Lung microvascular endothelial cell (primary cell): ENCODE results near the gene IL1RAPL1. TPM values are rescaled to one million over a fixed set of nuclear protein-coding genes. Genes with fewer than 3 reads are reported as not detected.
A peak's percentile ranks its signal among the peaks of the same experiment; 100 is the strongest.

ENCODE experiments used
- DNase-seq, 2 donors: peaks; one replicate each; pipeline versions ENCODE4 v3.0.0 to v3.0.0-alpha.2; 2010; ENCODE audit warnings: low read depth in 2 of 2
- total RNA-seq: library from RNA; depleted of rRNA; stranded (reverse); fragments of >200 nt; gene quantifications from 2 replicates; pipeline ENCODE4 v1.2.1, GENCODE V29; 2014

The IL1RAPL1 gene
- total RNA-seq, 1 donor from 2014 or later = not detected

DNA sequence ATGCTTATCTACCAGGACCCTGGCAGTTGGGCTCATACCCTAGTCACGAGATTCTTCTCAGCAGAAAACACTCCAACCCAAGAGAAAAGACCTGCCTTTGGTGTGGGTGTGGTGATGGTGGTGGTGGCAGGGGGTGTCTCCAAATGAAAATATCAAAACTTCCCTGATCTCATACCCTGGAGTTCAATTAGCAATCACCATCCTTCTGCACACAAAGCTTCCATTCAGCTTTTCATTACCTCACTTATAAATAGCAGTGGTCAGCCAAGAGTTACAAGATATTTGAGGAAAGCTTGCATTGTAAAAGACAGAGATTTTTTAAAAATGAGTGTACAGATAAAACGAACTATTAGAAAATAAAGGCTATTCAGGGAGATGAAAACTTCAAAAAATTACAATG lies 1047.3 kb downstream of the IL1RAPL1 start:
- no peak for DNase-seq

DNA sequence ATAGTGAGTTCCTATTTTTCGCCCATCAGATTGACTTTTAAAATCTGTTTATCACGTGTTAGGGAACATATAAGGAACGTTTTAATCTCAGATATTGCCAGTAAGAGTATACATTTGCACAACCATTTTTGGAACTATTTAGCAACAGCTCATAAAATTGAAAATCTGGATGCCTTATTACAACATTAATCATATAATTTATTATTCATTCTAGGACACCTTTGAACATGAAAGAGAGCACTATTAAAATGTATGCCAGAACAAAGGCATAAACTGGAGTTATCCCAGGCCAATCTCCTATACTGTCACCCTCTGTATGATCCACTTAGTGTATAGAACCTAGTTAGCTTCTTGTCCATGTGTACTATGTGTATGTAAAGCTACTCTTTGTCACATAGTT lies 1049.1 kb downstream of the IL1RAPL1 start:
- no peak for DNase-seq

DNA sequence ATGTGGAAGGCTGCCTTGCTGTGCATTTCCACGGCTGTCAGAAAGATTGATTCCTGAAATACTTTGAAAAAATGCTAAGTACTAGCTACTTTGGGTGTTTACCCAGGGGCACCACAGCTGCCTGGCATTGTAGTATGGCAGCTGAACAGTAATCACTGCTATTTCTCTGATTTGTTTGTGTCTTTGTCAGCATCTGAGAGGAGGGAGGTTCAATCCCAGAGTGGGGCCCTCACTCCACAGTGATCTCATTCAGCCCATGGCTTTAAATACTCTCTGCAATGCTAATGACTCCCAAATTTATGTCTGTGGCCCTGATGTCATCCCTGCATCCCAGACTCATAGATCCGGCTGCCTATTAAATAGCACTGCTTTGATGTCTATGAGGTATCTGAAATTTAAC lies 1052.9 kb downstream of the IL1RAPL1 start:
- DNase-seq = no peak

DNA sequence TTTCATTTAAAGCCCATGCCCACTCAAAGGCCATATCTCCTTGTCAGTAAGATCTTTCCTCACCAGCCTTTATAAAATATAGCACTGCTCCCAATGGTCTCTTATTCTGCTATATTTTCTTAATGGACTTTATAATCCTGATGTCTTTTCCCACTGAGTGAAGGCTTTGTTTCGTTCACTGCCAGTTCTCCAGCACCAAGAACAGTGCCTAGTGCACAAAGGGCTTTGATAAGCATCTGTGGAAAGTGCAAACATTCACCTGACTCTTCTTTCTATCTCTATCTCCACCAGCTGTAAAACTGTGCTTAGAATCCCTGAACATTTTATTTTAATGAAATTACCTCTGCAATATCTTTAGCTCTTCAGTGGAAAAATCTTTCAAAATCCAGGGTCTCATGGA lies 1054.2 kb downstream of the IL1RAPL1 start:
- DNase-seq = no peak

DNA sequence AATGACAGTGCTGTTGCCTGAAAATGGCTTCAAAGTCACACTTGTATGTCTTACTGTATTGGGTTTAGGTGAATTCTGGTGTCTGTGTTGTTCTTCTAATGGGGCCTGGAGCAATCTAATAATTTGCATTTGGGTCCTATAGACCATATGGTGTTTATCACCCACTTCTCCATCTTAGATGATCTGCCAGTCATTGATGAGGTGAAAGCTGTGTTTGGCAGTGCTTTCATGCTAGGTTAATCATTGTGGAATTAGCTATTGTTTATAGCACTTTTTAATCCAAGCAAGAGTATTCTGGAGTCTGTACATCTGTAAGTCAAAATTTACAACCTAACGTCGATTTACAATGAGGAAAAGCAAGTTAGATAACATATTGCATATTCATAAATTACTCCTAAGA lies 1055.9 kb downstream of the IL1RAPL1 start:
- DNase-seq = no peak

DNA sequence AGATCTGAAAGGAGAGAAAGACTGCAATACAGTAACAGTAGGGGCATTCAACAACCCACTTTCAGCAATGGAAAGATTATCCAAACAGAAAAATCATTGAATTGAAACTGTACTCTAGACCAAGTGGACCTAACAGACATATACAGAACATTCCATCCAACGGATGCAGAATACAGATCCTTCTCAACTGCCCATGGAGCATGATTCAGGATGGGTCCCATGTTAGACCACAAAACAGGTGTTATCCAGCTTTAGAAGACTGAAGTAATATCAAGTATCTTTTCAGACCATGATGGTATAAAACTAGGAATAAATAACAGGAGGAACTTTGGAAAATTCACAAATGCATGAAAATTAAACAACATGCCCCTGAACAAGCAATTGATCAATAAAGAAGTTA lies 1060.9 kb downstream of the IL1RAPL1 start:
- no peak for DNase-seq

DNA sequence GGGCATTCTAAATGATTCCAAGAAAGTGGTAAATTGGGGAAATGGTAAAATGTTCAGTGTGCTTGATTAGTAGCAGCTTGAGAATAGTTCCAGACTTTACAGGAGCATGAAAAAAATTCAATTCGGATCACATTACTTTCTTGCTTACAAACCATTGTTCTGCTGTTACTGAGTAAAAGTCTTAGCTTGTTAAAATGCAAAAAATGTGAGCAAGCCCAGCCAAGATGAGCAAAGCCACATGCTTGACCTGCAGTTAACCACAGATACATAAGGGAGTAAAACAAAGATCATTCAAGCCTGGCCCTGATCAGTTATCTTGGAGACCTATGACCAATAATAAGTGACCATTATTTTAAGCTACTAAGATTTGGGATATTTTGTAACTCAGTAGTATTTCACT lies 1065.2 kb downstream of the IL1RAPL1 start:
- DNase-seq = peak in 1 of 2 donors; percentile 3

DNA sequence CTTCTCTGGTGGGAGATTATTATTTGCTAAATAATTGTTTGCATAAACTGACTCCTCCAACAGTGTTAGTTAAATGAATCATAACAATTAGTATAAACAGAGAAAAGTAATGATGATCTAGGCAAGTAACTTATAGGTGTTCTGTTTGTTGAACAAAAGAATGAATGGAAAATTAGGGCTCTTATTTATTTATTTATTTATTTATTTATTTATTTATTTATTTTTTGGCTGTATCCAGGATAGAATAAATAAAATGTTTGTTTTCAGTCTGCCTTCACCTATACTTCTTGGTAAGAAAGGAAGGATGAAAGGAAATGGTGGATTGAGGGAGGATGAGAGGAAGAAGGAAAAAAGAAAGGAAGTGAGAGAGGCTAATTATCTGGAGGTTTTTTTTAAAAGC lies 1066.5 kb downstream of the IL1RAPL1 start:
- DNase-seq = no peak

DNA sequence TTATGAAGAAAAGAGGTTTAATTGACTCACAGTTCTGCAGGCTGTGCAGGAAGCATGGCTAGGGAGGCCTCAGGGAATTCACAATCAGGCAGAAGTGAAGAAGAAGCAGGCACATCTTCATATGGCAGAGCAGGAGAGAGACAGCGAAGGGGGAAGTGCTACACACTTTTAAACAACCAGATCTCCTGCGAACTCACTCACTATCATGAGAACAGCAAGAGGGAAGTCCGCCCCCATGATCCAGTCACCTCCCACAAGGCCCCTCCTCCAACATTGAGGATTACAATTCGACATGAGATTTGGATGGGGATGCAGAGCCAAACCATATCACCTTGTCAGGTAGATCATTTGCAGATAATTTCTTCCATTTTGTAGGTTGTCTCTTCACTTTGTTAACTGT lies 1072.7 kb downstream of the IL1RAPL1 start:
- no peak for DNase-seq

DNA sequence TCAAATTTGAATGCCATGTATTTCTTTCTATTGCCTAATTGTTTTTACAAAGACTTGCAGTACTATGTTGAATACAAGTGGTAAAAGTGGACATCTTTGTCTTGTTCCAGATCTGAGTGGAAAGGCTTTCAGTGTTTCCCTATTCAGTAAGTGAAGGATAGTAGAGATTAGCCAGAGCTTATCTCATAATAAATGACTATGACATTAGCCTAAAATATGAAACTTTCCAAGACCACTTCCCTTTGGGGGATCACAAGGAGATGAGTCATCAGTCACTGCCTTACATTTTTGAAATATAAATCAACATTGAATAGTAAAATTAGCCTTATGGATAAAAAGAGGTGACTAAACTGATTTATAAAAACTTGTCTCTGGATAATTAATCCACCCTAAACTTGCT lies 1074.0 kb downstream of the IL1RAPL1 start:
- DNase-seq = peak; percentile 59 to 69

DNA sequence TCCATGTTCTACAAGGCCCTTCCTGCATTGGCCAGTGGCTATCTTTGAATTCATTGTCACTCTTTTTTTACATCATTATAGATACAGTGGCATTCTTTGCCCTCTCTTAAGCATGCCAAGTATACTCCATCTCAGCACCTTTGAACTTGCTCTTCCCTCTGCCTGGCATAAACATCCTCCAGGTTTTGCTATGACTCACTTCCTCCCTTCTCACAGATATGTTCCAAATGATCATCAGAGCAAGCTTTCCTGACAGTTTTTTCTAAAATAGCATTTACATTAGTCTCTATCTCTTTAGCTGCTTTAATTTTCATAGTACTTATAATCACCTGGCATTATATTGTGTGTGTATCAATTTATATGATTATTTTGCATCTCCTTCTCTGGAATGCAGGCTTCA lies 1074.9 kb downstream of the IL1RAPL1 start:
- DNase-seq = peak; percentile 78 to 90

DNA sequence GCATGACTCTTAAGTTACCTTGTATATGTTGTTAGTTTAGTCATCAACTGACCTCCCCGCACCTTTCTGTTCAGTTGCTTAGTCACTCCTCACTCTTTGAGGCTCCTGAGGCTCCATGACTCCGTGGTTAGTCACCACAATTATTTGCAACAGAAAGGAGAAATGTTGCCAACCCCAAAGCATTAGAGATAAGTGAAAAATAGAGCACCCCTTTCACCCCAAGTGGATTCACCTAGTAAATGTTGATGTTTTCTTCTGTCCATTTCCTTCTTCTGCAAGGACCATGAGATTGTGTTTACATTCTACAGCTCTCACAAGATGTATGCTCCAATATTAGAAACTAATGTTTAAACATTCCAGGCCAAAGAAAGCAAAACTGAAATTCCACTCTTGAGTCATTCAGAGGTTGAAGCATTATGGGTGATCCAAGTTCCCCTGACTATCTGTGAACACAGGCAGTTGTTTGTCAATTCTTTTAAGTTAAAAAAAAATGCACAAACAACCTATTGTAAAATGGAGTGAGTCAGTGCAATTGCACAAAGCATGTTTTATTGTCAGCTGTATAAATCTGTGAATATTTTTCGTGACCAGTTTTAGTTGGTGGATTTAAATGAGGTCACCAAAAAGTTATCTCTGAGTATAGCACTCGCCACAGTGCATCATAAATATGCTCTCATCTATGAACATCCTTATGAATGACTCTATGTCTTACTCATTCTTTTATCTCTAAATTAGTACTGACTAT lies 1075.7 kb downstream of the IL1RAPL1 start:
- peak; percentile 63 to 96 for DNase-seq

DNA sequence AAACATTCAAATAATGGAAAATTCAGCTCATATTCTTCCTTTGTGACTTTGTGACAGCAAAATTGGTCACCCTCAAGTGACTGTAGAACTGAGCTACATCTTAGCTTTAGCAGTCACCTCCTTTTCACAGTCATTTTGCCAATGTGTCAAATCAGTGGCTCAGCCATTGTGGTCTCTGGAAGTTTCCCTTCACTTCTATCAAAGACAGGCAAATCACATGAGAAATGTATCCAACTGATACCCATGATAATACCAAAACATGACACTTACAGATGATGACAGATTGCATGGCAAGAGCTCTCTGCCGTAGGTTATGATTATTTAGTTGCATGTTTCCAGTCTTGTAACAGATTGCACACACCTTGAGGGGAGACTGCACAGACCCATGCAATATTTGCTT lies 1078.3 kb downstream of the IL1RAPL1 start:
- no peak for DNase-seq

DNA sequence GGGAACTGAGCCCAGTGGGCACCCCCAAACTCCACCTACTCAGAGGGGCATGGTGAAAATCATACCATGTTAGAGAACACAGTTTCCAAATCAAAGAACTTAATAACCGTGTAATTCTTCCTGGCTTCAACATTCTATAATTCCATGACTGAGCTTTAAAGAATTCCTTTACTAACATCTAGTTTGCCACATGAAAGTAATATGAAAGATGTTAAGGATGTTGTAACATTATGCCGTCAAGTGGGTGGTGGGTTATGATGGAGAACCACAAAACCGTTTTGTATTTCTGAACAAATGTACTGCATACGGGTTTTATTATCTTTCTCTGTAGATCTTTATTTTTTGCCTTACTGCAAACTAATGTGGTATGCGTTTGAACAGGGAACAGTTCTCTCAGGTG lies 1079.1 kb downstream of the IL1RAPL1 start:
- DNase-seq = no peak

DNA sequence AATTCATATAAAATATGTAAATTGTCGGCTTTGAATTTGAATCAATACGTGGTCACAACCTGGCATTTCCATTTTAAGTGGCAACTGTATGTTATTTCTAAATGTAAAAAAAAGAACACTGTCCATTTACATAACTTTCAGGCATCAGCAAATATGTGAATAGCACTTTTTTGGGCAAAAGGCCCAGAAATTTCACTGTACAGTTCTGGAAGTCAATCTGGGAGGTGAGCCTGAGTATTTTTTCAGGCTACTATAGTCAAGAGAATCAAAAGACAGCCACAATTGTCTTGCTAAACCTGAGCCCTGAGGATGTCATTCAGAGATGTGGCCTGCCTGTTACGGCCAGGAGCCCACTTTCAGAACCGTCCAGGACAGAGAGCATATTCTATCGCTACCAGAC lies 1084.2 kb downstream of the IL1RAPL1 start:
- DNase-seq = peak in 1 of 2 donors; percentile 38

DNA sequence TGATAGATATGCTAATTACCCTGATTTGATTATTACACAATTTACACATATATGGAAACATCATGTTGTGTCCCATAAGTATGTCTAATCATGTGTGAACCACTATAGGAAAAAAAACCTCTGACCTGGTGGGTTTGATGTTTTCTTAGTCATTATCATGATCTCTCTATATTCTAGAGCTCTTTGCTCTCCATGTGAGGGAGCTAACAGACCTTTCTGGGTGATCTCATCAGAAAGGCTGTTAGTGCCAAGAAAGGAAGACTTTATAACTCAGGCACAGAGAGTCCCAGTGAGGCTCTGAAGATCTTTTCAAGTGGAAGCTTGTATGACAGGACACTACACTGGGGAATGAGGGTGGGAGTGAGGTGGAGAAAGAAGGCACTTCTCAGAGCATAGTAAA lies 1100.4 kb downstream of the IL1RAPL1 start:
- peak; percentile 18 to 54 for DNase-seq

DNA sequence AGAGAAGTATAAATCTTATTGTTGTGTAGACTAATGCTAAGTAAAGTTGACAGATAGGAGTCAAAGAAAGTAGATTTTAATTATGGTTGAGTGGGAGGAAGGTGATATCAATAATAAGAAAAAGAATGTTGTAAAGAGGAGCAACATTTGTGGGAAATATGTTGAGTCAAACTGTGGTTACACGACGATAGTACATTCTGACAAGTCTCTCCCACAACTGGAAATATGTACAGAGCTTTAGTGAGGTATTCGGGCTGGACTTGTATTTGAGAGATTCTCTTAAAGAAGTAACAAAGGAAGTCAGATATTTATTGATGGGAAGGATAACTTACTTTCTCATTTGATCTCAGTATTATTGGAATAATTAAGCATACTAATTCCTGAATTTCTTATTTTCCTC lies 1102.8 kb downstream of the IL1RAPL1 start:
- DNase-seq = peak in 1 of 2 donors; percentile 0

DNA sequence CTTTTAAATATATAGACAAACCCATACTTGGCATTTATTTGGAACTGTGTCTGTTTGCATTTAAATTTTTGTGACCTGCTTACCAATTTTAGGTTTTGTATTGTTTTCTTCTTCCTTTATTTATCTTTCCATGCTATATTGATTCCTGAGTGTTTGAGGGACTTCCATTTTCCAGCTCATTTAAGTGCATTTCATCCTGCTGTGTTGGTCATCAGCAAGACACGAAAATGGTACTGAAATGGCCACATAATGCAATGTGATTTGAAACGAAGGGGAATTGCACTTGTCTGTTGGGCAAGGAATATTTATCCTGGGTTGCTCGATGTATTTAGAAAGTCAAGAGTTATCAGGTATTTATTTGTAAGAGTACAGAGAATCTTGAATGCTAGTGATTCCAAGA lies 1103.8 kb downstream of the IL1RAPL1 start:
- no peak for DNase-seq

DNA sequence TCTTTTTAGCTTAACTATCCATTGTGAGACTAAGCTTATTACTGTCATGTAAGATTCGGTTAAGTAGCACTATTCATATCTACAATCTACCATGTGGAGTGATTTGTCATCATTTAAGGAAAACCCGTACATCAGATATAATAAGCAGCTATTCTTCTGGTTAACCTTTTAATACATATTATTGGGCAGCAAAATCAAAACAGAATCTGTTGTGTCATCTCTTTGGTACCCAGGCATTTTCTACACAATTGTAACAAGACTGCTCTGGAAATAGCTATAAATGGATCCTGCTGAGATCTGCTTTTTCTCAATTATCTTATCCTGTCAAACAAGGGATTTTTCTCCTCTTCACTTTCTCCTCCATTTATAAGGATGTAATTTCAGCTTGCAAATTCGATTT lies 1106.7 kb downstream of the IL1RAPL1 start:
- no peak for DNase-seq

DNA sequence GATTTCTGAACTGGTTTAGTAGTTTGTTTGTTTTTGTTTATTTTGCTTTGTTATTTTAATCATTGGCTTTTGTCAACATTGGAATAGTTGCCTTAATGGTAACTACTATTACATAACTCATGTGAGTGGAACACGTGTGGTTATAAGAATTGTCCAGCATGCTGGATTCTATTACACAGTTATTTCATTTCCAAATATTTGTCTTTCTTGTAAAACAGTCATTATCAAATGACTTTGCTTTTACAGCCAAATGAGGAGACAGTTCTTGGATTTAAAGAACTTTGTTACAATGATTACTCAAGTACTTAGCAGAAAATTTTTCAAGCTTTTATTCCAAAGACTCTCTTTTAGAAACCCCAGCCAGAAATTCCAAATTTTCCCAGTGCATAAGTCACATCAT lies 1112.0 kb downstream of the IL1RAPL1 start:
- DNase-seq = no peak

DNA sequence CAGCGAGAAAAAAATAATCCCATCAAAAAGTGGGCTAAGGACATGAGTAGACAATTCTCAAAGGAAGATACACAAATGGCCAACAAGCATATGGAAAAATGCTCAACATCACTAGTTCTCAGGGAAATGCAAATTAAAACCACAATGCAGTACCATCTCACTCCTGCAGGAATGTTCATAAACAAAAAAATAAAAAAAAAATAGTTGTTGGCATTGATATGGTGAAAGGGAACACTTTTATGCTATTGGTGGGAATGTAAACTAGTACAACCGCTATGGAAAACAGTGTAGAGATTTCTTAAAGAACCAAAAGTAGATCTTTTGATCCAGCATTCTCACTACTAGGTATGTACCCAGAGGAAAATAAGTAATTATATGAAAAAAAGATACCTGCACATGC lies 1119.8 kb downstream of the IL1RAPL1 start:
- no peak for DNase-seq

DNA sequence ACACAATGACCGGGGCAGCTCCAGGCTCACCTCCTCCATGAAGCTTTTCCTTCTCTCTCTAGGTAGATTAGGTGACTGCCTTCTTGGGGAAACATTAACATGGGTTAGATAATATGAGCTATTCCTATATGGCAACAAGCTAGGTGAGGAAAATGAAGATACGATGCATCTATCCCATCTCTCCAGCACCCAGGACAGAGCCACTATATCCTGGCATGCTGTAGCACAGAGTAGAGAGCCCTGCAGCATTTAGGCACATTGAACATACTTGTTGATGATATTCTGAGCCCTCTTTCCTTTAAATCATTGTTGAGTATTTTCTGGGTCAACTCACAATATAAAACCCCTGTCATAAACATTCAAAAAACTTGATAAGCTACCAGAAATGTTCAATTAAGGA lies 1133.9 kb downstream of the IL1RAPL1 start:
- no peak for DNase-seq

DNA sequence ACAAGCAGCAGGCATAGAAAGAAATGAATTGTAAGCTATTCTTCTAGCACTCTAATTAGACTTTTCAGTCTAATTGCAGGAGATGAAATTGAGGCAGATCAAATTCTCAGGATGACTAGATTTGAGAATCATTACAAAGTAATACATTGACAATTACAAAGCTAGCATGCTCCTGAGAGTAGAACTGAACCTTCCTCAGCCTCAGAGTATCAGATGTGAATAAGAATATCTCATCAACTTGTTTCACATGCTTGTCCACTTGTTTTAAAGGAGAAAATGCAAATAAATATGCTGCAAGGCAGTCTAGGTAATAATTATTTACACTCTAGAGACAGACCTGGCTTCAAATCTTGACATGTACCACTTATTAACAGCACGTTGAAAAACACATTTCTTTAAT lies 1137.1 kb downstream of the IL1RAPL1 start:
- DNase-seq = no peak

DNA sequence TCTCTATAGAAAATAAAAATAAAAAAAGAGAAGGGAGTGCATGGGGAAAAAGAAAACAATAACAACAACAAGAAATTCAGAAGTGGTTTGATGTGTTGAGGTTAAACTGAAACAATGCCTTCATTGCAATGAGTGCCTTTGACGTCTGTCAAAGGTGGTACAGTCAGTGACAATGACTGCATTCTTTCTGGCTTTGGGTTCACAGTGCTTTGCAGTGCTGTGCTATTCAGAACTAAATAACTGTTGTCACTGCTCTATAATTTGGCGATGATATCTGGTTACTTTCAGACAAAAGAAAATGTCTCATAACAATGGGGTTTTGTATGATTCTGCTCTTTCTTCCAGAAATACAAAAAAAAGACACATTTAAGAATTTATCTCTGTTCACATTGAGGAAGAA lies 1139.6 kb downstream of the IL1RAPL1 start:
- no peak for DNase-seq
